PC-3 (cell line): ENCODE measurements around the gene PLA2G15. TPM values are rescaled to one million over a fixed set of nuclear protein-coding genes. Genes with fewer than 3 reads are reported as not detected.
"Not testable (repeated sequence)": the region's sequence is repeated elsewhere in the genome, so short reads cannot be mapped to it uniquely, and the experiment has no call there.

Experiments
- ATAC-seq: fragments of 200-7000 bp; cut with Tn5 transposase; 2 replicates; pipeline ENCODE4 v1.9.1; 2020; ENCODE audit warnings: mild to moderate bottlenecking, moderate library complexity
- BruUV-seq: library from RNA; stranded (reverse); fragments of 400-500 nt; replicated peaks from 2 replicates; lab custom pipeline; 2021; lab: Mats Ljungman, UMichigan
- CTCF ChIA-PET: fragments of 300-600 bp; sonication (Branson Sonifier 250); formaldehyde crosslinking; loops from one replicate; lab custom pipeline; 2022; ENCODE audit warnings: antibody characterized with exemption; lab: Charles Lee
- POLR2A ChIA-PET: fragments of 300-600 bp; sonication (Branson Sonifier 250); formaldehyde crosslinking; loops from one replicate; lab custom pipeline; 2022; ENCODE audit warnings: antibody characterized with exemption; ENCODE audit not compliant: unreplicated experiment; lab: Charles Lee
- DNase-seq: peaks from one replicate; pipeline ENCODE4 v3.0.0-alpha.2; 2015
- H2AFZ ChIP-seq: fragments of 300-600 bp; sonication (generic); 2 replicates; pipeline ENCODE4 v1.6.0; 2016; ENCODE audit warnings: antibody characterized with exemption, low read length
- H3F3A ChIP-seq: fragments of 300-600 bp; sonication (generic); one replicate; pipeline ENCODE4 v1.6.0; 2017; ENCODE audit warnings: antibody characterized with exemption, low read length, control low read depth, mild to moderate bottlenecking; ENCODE audit not compliant: unreplicated experiment
- H3K27ac ChIP-seq: fragments of 300-600 bp; sonication (generic); 2 replicates; pipeline ENCODE4 v1.5.1; 2016; ENCODE audit warnings: mild to moderate bottlenecking, low read length
- H3K27me3 ChIP-seq: fragments of 300-600 bp; sonication (generic); 2 replicates; pipeline ENCODE4 v1.6.1; 2016; ENCODE audit warnings: low read length, mixed read lengths
- H3K36me3 ChIP-seq: fragments of 300-600 bp; sonication (generic); 2 replicates; pipeline ENCODE4 v1.6.1; 2016; ENCODE audit warnings: low read depth, mixed run types, low read length, mixed read lengths
- H3K4me1 ChIP-seq: fragments of 300-600 bp; sonication (generic); 2 replicates; pipeline ENCODE4 v1.5.1; 2016; ENCODE audit warnings: low read length; ENCODE audit not compliant: insufficient read depth
- H3K4me2 ChIP-seq: fragments of 300-600 bp; sonication (generic); 2 replicates; pipeline ENCODE4 v1.6.0; 2016; ENCODE audit warnings: low read length
- H3K4me3 ChIP-seq: fragments of 300-600 bp; sonication (generic); 2 replicates; pipeline ENCODE4 v1.5.1; 2016; ENCODE audit warnings: mild to moderate bottlenecking, low read length, mixed read lengths
- H3K79me2 ChIP-seq: fragments of 300-600 bp; sonication (generic); 2 replicates; pipeline ENCODE4 v1.6.1; 2017; ENCODE audit warnings: low read length, mixed read lengths
- H3K9ac ChIP-seq: fragments of 300-600 bp; sonication (generic); 2 replicates; pipeline ENCODE4 v1.6.0; 2016; ENCODE audit warnings: mild to moderate bottlenecking, low read length
- H3K9me2 ChIP-seq: fragments of 300-600 bp; sonication (generic); replicated peaks from 2 replicates; pipeline ENCODE4 v1.6.1; 2016; ENCODE audit warnings: mixed run types, low read length, mixed read lengths
- H3K9me3 ChIP-seq: fragments of 300-600 bp; sonication (generic); 2 replicates; pipeline ENCODE4 v1.6.1; 2016; ENCODE audit warnings: low read length, mixed read lengths
- H4K20me1 ChIP-seq: fragments of 300-600 bp; sonication (generic); 2 replicates; pipeline ENCODE4 v1.6.1; 2016; ENCODE audit warnings: low read length, mixed read lengths
- CTCF ChIP-seq: fragments of 300-600 bp; sonication (generic); conservative IDR thresholded peaks from 2 replicates; pipeline ENCODE4 v1.5.1; 2017; ENCODE audit warnings: antibody characterized with exemption, low read depth, mild to moderate bottlenecking, low read length
- EZH2 ChIP-seq: fragments of 300-600 bp; sonication (generic); IDR thresholded peaks from one replicate; pipeline ENCODE4 v1.6.1; 2017; ENCODE audit warnings: antibody characterized with exemption, mild to moderate bottlenecking, low read length; ENCODE audit not compliant: unreplicated experiment
- EZH2phosphoT487 ChIP-seq: fragments of 300-600 bp; sonication (generic); IDR thresholded peaks from 2 replicates; pipeline ENCODE4 v1.6.1; 2018; ENCODE audit warnings: mild to moderate bottlenecking, antibody characterized with exemption, low read length, borderline replicate concordance
- intact Hi-C: fragments of 100-400 bp; cut with micrococcal nuclease; formaldehyde crosslinking; loops from 2 replicates; pipeline ENCODE4 v1.9.0; 2023
- total RNA-seq: library from RNA; depleted of rRNA; stranded (reverse); fragments of >200 nt; gene quantifications from 2 replicates; pipeline ENCODE4 v1.2.3, GENCODE V29; 2014

PLA2G15 gene
- total RNA-seq, 1 experiment from 2014 or later = 16.4 TPM

GRCh38 chr16:68288252-68288650, 43.1 kb downstream of the PLA2G15 start:
- peaks cover 20% of the 10 kb centered on the region for H3K4me1 ChIP-seq
- intact Hi-C loops = no loop called here
- no peak overlapping the region for H3K4me3 ChIP-seq
- CTCF ChIA-PET = interaction anchor here (1.5 kb wide), 1 partner anchor 24 kb away, joined by 7 read pairs; the partner anchor contains the start of gene SLC7A6
- no peaks in the 10 kb centered on the region for H3K9me2 ChIP-seq
- no peak overlapping the region for H3K27ac ChIP-seq
- H2AFZ ChIP-seq = no peak overlapping the region
- no peak for DNase-seq
- H3F3A ChIP-seq = no peaks in the 10 kb centered on the region
- BruUV-seq = no TSS peak
- H4K20me1 ChIP-seq = no peaks in the 10 kb centered on the region
- no peak for ATAC-seq
- POLR2A ChIA-PET = interaction anchor here (1.4 kb wide), 1 partner anchor 23 kb away, joined by 3 read pairs; the partner anchor contains the start of genes PRMT7 and SLC7A6OS
- peaks cover 14% of the 10 kb centered on the region; the same call in 1 of the 2 replicates for H3K36me3 ChIP-seq
- no peak overlapping the region for H3K4me2 ChIP-seq
- TF ChIP-seq EZH2phosphoT487 (no peak), CTCF (no peak), EZH2 (no peak)
- H3K79me2 ChIP-seq = peaks cover 14% of the 10 kb centered on the region; the same call in 1 of the 2 replicates
- no peaks in the 10 kb centered on the region for H3K9me3 ChIP-seq
- H3K27me3 ChIP-seq = no peaks in the 10 kb centered on the region
- H3K9ac ChIP-seq = no peak overlapping the region

- intact Hi-C loops, H3K9me3 ChIP-seq, H3K9me2 ChIP-seq, H3K4me3 ChIP-seq, BruUV-seq, H3K9ac ChIP-seq, H3K4me2 ChIP-seq, H4K20me1 ChIP-seq, ATAC-seq, H2AFZ ChIP-seq, H3K27ac ChIP-seq, H3K27me3 ChIP-seq, DNase-seq, H3F3A ChIP-seq: not testable (repeated sequence)
- ChIA-PET POLR2A (interaction anchor here (1.4 kb wide), 1 partner anchor 22 kb away, joined by 3 read pairs; the partner anchor contains the start of genes PRMT7 and SLC7A6OS), CTCF (interaction anchor here (1.5 kb wide), 1 partner anchor 24 kb away, joined by 7 read pairs; the partner anchor contains the start of gene SLC7A6)
- H3K79me2 ChIP-seq = peaks cover 14% of the 10 kb centered on the region; the same call in 1 of the 2 replicates
- H3K36me3 ChIP-seq = peaks cover 14% of the 10 kb centered on the region; the same call in 1 of the 2 replicates
- peaks cover 20% of the 10 kb centered on the region for H3K4me1 ChIP-seq
Measured at GRCh38 chr16:68288796-68289195, 43.6 kb downstream of the PLA2G15 start.

- ChIA-PET CTCF (no interaction called here), POLR2A (interaction anchor here (0.7 kb wide), 1 partner anchor 26 kb away, joined by 4 read pairs; no protein-coding TSS in a partner anchor)
- intact Hi-C loops = no loop called here
- BruUV-seq = no TSS peak
- Histone ChIP-seq H3K9me3 (no peaks in the 10 kb centered on the region), H3K9me2 (no peaks in the 10 kb centered on the region), H4K20me1 (no peaks in the 10 kb centered on the region), H3K9ac (no peak overlapping the region), H2AFZ (no peak overlapping the region), H3K4me1 (peaks cover 20% of the 10 kb centered on the region), H3K27me3 (no peaks in the 10 kb centered on the region), H3K79me2 (peaks cover 14% of the 10 kb centered on the region; the same call in 1 of the 2 replicates), H3K4me2 (no peak overlapping the region), H3F3A (no peaks in the 10 kb centered on the region), H3K27ac (no peak overlapping the region), H3K36me3 (peaks cover 14% of the 10 kb centered on the region; the same call in 1 of the 2 replicates), H3K4me3 (no peak overlapping the region)
- DNase-seq (no peak), ATAC-seq (no peak)
- TF ChIP-seq EZH2phosphoT487 = no peak
- TF ChIP-seq CTCF = no peak
- TF ChIP-seq EZH2 = no peak
Measured at GRCh38 chr16:68289202-68289601, 44.0 kb downstream of the PLA2G15 start.
